ENCODE results near the gene TBC1D4.

TBC1D4 gene

GRCh38 chr13:75482070-75482819 is at the start of gene TBC1D4:
Gene TBC1D4 (minus strand): TSS chr13:75482169. CDS start chr13:75481767, 402 bp downstream.
- peak; percentile 87 for DNase-seq (ENCODE audit: low read depth, low spot score)

- DNase-seq (ENCODE audit: low read depth, low spot score), result no peak
These were observed 48.6 kb upstream of the TBC1D4 start for GRCh38 chr13:75530549-75530961.

GRCh38 chr13:75521956-75522355 is 40.0 kb upstream of the TBC1D4 start:
- DNase-seq (ENCODE audit: low read depth, low spot score), result no peak

GRCh38 chr13:75518439-75519088 is 36.6 kb upstream of the TBC1D4 start:
- DNase-seq (ENCODE audit: low read depth, low spot score), result no peak

- no peak for DNase-seq (ENCODE audit: low read depth, low spot score)
These were observed 32.4 kb upstream of the TBC1D4 start for GRCh38 chr13:75514080-75514995.

GRCh38 chr13:75513271-75513670 is 31.3 kb upstream of the TBC1D4 start:
- DNase-seq (ENCODE audit: low read depth, low spot score), result no peak

GRCh38 chr13:75512253-75512652 is 30.3 kb upstream of the TBC1D4 start:
- no peak for DNase-seq (ENCODE audit: low read depth, low spot score)

GRCh38 chr13:75511051-75511625 is 29.2 kb upstream of the TBC1D4 start:
- DNase-seq (ENCODE audit: low read depth, low spot score), result no peak

GRCh38 chr13:75508002-75508548 is 26.1 kb upstream of the TBC1D4 start:
- no peak for DNase-seq (ENCODE audit: low read depth, low spot score)

- no peak for DNase-seq (ENCODE audit: low read depth, low spot score)
These were observed 25.3 kb upstream of the TBC1D4 start for GRCh38 chr13:75507027-75508001.

- no peak for DNase-seq (ENCODE audit: low read depth, low spot score)
These were observed 24.0 kb upstream of the TBC1D4 start for GRCh38 chr13:75506018-75506417.

GRCh38 chr13:75505327-75505726 is 23.4 kb upstream of the TBC1D4 start:
- no peak for DNase-seq (ENCODE audit: low read depth, low spot score)

- no peak for DNase-seq (ENCODE audit: low read depth, low spot score)
These were observed 14.0 kb upstream of the TBC1D4 start for GRCh38 chr13:75495938-75496337.

- no peak for DNase-seq (ENCODE audit: low read depth, low spot score)
These were observed 12.5 kb upstream of the TBC1D4 start for GRCh38 chr13:75494491-75494890.

GRCh38 chr13:75493156-75493555 is 11.2 kb upstream of the TBC1D4 start:
- no peak for DNase-seq (ENCODE audit: low read depth, low spot score)

- no peak for DNase-seq (ENCODE audit: low read depth, low spot score)
These were observed 10.4 kb upstream of the TBC1D4 start for GRCh38 chr13:75492389-75492788.

GRCh38 chr13:75491376-75491775 is 9.4 kb upstream of the TBC1D4 start:
- no peak for DNase-seq (ENCODE audit: low read depth, low spot score)

GRCh38 chr13:75489502-75490263 is 7.7 kb upstream of the TBC1D4 start:
- DNase-seq (ENCODE audit: low read depth, low spot score), result no peak
